OCI-M2 (cell line): ENCODE results near the gene SPIRE1.

Source experiments
- DNase-seq: peaks from one replicate; lab custom pipeline; 2025; ENCODE audit not compliant: unreplicated experiment; lab: John Stamatoyannopoulos, UW

SPIRE1 gene

GRCh38 chr18:12452784-12453183 lies 205.1 kb downstream of the SPIRE1 start:
- DNase-seq: no peak

GRCh38 chr18:12451428-12451827 lies 206.5 kb downstream of the SPIRE1 start:
- no peak for DNase-seq

- no peak for DNase-seq
Observed at GRCh38 chr18:12449051-12449785, 208.7 kb downstream of the SPIRE1 start.

- no peak for DNase-seq
Observed at GRCh38 chr18:12445554-12445953, 212.4 kb downstream of the SPIRE1 start.

- DNase-seq: no peak
Observed at GRCh38 chr18:12443551-12443950, 214.4 kb downstream of the SPIRE1 start.

- DNase-seq: no peak
Observed at GRCh38 chr18:12442946-12443345, 215.0 kb downstream of the SPIRE1 start.

- no peak for DNase-seq
Observed at GRCh38 chr18:12441475-12442034, 216.4 kb downstream of the SPIRE1 start.

- no peak for DNase-seq
Observed at GRCh38 chr18:12438257-12438656, 219.7 kb downstream of the SPIRE1 start.

GRCh38 chr18:12435867-12436266 lies 222.0 kb downstream of the SPIRE1 start:
- DNase-seq: no peak

- no peak for DNase-seq
Observed at GRCh38 chr18:12434541-12434929, 223.4 kb downstream of the SPIRE1 start.

- no peak for DNase-seq
Observed at GRCh38 chr18:12433829-12434540, 223.9 kb downstream of the SPIRE1 start.

- DNase-seq: no peak
Observed at GRCh38 chr18:12432881-12433280, 225.0 kb downstream of the SPIRE1 start.

GRCh38 chr18:12432196-12432595 lies 225.7 kb downstream of the SPIRE1 start:
- no peak for DNase-seq

GRCh38 chr18:12431561-12431960 lies 226.3 kb downstream of the SPIRE1 start:
- DNase-seq: no peak

- DNase-seq: no peak
Observed at GRCh38 chr18:12430137-12430990, 227.5 kb downstream of the SPIRE1 start.

GRCh38 chr18:12429556-12429955 lies 228.4 kb downstream of the SPIRE1 start:
- no peak for DNase-seq

- no peak for DNase-seq
Observed at GRCh38 chr18:12428923-12429322, 229.0 kb downstream of the SPIRE1 start.

- DNase-seq: no peak
Observed at GRCh38 chr18:12426924-12427323, 231.0 kb downstream of the SPIRE1 start.

- no peak for DNase-seq
Observed at GRCh38 chr18:12424252-12424651, 233.7 kb downstream of the SPIRE1 start.

GRCh38 chr18:12423820-12424219 lies 234.1 kb downstream of the SPIRE1 start:
- DNase-seq: no peak

GRCh38 chr18:12423393-12423792 lies 234.5 kb downstream of the SPIRE1 start:
- DNase-seq: no peak
